CD14-positive monocyte (primary cell): ENCODE measurements around the gene ZSWIM3. TPM values are rescaled to one million over a fixed set of nuclear protein-coding genes. Genes with fewer than 3 reads are reported as not detected.

Experiments used
- DNase-seq, 3 donors: peaks; one replicate each; pipeline ENCODE4 v3.0.0-alpha.2; 2011 to 2022
- H2AFZ ChIP-seq: 2 replicates; pipeline ENCODE4 v1.6.0; 2012; ENCODE audit warnings: mild to moderate bottlenecking, low read depth, low read length, inconsistent platforms; ENCODE audit not compliant: insufficient read depth, poor library complexity, severe bottlenecking
- H3K27ac ChIP-seq, 2 donors: 1 replicate in 1 of 2; 2 replicates in 1 of 2; pipeline ENCODE4 v1.5.1; 2012 to 2013; ENCODE audit warnings: low read length in 2 of 2, control low read depth in 1 of 2, inconsistent platforms in 1 of 2, low read depth in 1 of 2, mild to moderate bottlenecking in 1 of 2
- H3K27me3 ChIP-seq, 2 donors: one replicate each; pipeline versions ENCODE4 v1.6.0 to v1.6.1; 2011 to 2013; ENCODE audit warnings: low read length in 2 of 2; ENCODE audit not compliant: control insufficient read depth in 2 of 2, insufficient read depth in 2 of 2
- H3K36me3 ChIP-seq, 2 donors: replicated peaks in 1 of 2; 1 replicate in 1 of 2; 2 replicates in 1 of 2; pipeline versions ENCODE4 v1.5.1 to v1.6.1; 2012 to 2013; ENCODE audit warnings: low read length in 2 of 2, control low read depth in 1 of 2, inconsistent platforms in 1 of 2, mild to moderate bottlenecking in 1 of 2; ENCODE audit not compliant: insufficient read depth in 2 of 2, control insufficient read depth in 1 of 2
- H3K4me1 ChIP-seq, 2 donors: 1 replicate in 1 of 2; 2 replicates in 1 of 2; pipeline versions ENCODE4 v1.5.1 to v1.6.1; 2012 to 2013; ENCODE audit warnings: low read length in 2 of 2, control low read depth in 1 of 2, inconsistent platforms in 1 of 2, mild to moderate bottlenecking in 1 of 2, moderate library complexity in 1 of 2; ENCODE audit not compliant: insufficient read depth in 2 of 2, control insufficient read depth in 1 of 2
- H3K4me2 ChIP-seq: replicated peaks from 2 replicates; pipeline ENCODE3; 2012; ENCODE audit warnings: low read length, moderate library complexity, mild to moderate bottlenecking; ENCODE audit not compliant: poor library complexity, severe bottlenecking; ENCODE audit errors: extremely low read depth
- H3K4me3 ChIP-seq, 3 experiments: fragments of 200-600 bp in 1 of 3; sonication (generic) in 1 of 3; replicated peaks in 1 of 3; 1 replicate in 2 of 3; 2 replicates in 1 of 3; pipeline ENCODE4 v1.5.1; 2011 to 2013; ENCODE audit warnings: low read length in 3 of 3, mild to moderate bottlenecking in 3 of 3, control low read depth in 2 of 3, low read depth in 2 of 3, inconsistent platforms in 1 of 3, moderate library complexity in 1 of 3
- H3K79me2 ChIP-seq: 2 replicates; pipeline ENCODE4 v1.6.0; 2012; ENCODE audit warnings: mild to moderate bottlenecking, control low read depth, inconsistent platforms, low read length, moderate library complexity; ENCODE audit not compliant: insufficient read depth
- H3K9ac ChIP-seq: 2 replicates; pipeline ENCODE4 v1.6.0; 2017; ENCODE audit warnings: low read length, mild to moderate bottlenecking; ENCODE audit not compliant: insufficient read depth, poor library complexity, severe bottlenecking
- H3K9me3 ChIP-seq, 2 donors: replicated peaks in 1 of 2; 1 replicate in 1 of 2; 2 replicates in 1 of 2; pipeline versions ENCODE4 v1.5.1 to v1.6.1; 2012 to 2013; ENCODE audit warnings: low read length in 2 of 2, control low read depth in 1 of 2; ENCODE audit not compliant: control insufficient read depth in 1 of 2, insufficient read depth in 1 of 2
- H4K20me1 ChIP-seq: 2 replicates; pipeline ENCODE4 v1.6.0; 2012; ENCODE audit warnings: mild to moderate bottlenecking, low read length, control low read depth, moderate library complexity; ENCODE audit not compliant: insufficient read depth
- H3K27ac Mint-ChIP-seq, 7 donors: one replicate each; pipeline ENCODE4 v1.8.0; 2020; ENCODE audit warnings: mild to moderate bottlenecking in 7 of 7, mixed read lengths in 7 of 7, moderate library complexity in 6 of 7, inconsistent platforms in 2 of 7
- H3K27me3 Mint-ChIP-seq, 3 donors: one replicate each; pipeline ENCODE4 v1.8.0; 2021 to 2022; ENCODE audit warnings: low read depth in 3 of 3, mild to moderate bottlenecking in 3 of 3, mixed read lengths in 3 of 3, moderate library complexity in 3 of 3, inconsistent platforms in 1 of 3
- H3K36me3 Mint-ChIP-seq, 2 donors: one replicate each; pipeline ENCODE4 v1.8.0; 2020; ENCODE audit warnings: mixed read lengths in 2 of 2, inconsistent platforms in 1 of 2, mild to moderate bottlenecking in 1 of 2
- H3K4me1 Mint-ChIP-seq: one replicate; pipeline ENCODE4 v1.8.0; 2020; ENCODE audit warnings: mild to moderate bottlenecking, mixed read lengths
- H3K4me3 Mint-ChIP-seq, 2 donors: one replicate each; pipeline ENCODE4 v1.8.0; 2020; ENCODE audit warnings: mild to moderate bottlenecking in 2 of 2, mixed read lengths in 2 of 2, moderate library complexity in 1 of 2
- H3K9me3 Mint-ChIP-seq, 7 donors: one replicate each; pipeline ENCODE4 v1.8.0; 2020 to 2022; ENCODE audit warnings: mixed read lengths in 7 of 7, mild to moderate bottlenecking in 6 of 7, moderate library complexity in 6 of 7, inconsistent platforms in 2 of 7
- WGBS: methylation state at CpG from one replicate; pipeline ENCODE4 v1.1.5; 2013; ENCODE audit warnings: missing lambda C conversion rate; ENCODE audit not compliant: insufficient coverage; 5-methylcytosine and 5-hydroxymethylcytosine counted together
- intact Hi-C, 2 donors: fragments of 100-400 bp; cut with micrococcal nuclease; formaldehyde crosslinking; loops; one replicate each; pipeline versions ENCODE4 v1.15.0 to v1.15.1; 2023
- polyA plus RNA-seq, 3 donors: library from polyadenylated mRNA; depleted of rRNA in 1 of 3; unstranded in 2 of 3; stranded (reverse) in 1 of 3; fragments of 300-500 nt in 2 of 3; fragments of >200 nt in 1 of 3; fragmentation: Illumina TruSeq in 2 of 3; gene quantifications; 1 replicate in 2 of 3; 2 replicates in 1 of 3; pipeline ENCODE4 v1.2.3, GENCODE V29; 2012 to 2021
- TF ChIP-seq, protein P1 (sequence below): fragments of 200-600 bp; IDR thresholded peaks from one replicate; pipeline ENCODE4 v1.8.0; 2022; ENCODE audit warnings: antibody characterized with exemption, mild to moderate bottlenecking

The ZSWIM3 gene
- polyA plus RNA-seq, 3 donors, result 0.29 to 1.5 (median 0.64) TPM

DNA sequence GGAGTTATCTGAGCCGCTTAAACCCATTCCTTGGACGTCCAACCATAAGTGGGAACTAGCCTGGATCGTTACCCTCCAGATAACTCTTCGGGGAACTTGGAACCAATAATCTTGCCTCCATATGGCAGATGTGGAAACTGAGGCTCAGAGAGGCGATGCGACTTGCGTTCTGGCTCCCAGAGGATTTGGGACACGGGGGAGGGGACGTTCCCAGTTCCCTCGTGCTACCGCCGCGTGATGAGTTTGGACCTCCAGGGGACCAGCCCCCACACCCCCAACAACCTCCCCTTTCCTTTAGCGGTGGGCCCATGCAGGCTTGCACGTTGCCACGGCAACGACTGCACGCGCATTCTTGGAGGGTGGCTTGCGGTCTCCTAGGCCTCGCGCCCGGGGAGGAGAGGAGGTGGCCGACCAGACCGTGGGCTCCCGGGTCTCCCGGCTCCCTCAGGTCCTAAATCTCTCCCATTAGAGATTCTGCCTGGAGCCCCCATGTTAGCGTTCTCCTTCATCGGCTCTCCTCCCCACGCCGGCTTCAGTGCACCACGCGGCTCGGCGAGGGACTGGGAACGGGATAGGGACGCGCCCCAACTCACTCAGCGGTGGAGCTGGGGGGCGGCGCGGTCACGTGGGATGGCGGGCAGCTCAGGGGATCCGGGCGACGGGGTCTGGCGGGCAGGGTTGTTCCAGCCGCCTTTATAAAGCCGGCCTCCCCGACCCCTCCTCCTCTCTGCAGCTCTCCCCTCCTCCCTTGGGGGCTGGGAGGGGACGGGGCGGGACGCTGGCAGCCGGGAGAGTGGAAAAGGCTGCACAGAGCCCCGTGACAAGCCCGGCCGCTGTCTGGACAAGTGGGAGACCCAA lies 54.3 kb downstream of the ZSWIM3 start, which contains the start of gene PLTP:
TSS of gene PLTP (minus strand) at position 670 of the 858 bp plus-strand sequence. CDS start 703 bp downstream, outside the sequence.
- peaks cover 0 to 1% of the 10 kb centered on the region in 2 donors for H3K36me3 Mint-ChIP-seq
- Histone ChIP-seq H2AFZ (peak within 1 kb of the TSS; percentile 87), H3K4me1 (peaks cover 62 to 65% of the 10 kb centered on the region in 2 donors), H3K4me2 (peak within 1 kb of the TSS; percentile 86), H3K4me3 (peak within 1 kb of the TSS; percentile 52 to 81 (median 53)), H3K27me3 (no peaks in the 10 kb centered on the region), H3K36me3 (no peaks in the 10 kb centered on the region), H3K9ac (peak within 1 kb of the TSS; percentile 68), H3K9me3 (no peaks in the 10 kb centered on the region), H3K79me2 (no peaks in the 10 kb centered on the region), H4K20me1 (no peaks in the 10 kb centered on the region), H3K27ac (peak within 1 kb of the TSS; percentile 82 to 89)
- whole genome bisulfite sequencing, result under 1% methylated on average over 34 of the region's 58 CpGs
- peaks cover 48% of the 10 kb centered on the region for H3K4me1 Mint-ChIP-seq
- H3K27ac Mint-ChIP-seq, result peak within 1 kb of the TSS; percentile 87 to 99 (median 95)
- peaks cover 2 to 3% (median 3%) of the 10 kb centered on the region in 3 donors for H3K27me3 Mint-ChIP-seq
- peaks cover 0 to 3% (median 0%) of the 10 kb centered on the region in 7 donors for H3K9me3 Mint-ChIP-seq
- peak within 1 kb of the TSS; percentile 88 to 95 for H3K4me3 Mint-ChIP-seq
- TF ChIP-seq, protein P1, sequence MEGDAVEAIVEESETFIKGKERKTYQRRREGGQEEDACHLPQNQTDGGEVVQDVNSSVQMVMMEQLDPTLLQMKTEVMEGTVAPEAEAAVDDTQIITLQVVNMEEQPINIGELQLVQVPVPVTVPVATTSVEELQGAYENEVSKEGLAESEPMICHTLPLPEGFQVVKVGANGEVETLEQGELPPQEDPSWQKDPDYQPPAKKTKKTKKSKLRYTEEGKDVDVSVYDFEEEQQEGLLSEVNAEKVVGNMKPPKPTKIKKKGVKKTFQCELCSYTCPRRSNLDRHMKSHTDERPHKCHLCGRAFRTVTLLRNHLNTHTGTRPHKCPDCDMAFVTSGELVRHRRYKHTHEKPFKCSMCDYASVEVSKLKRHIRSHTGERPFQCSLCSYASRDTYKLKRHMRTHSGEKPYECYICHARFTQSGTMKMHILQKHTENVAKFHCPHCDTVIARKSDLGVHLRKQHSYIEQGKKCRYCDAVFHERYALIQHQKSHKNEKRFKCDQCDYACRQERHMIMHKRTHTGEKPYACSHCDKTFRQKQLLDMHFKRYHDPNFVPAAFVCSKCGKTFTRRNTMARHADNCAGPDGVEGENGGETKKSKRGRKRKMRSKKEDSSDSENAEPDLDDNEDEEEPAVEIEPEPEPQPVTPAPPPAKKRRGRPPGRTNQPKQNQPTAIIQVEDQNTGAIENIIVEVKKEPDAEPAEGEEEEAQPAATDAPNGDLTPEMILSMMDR, result no peak
- peak in 1 of 3 donors; percentile 27 for DNase-seq
- intact Hi-C loops, result loop anchor here (2.0 to 5.0 kb wide), 5 partner anchors 19 to 96 kb away; partner anchors contain the start of genes PCIF1 (in 2 of the 2), MMP9 (in 1 of the 2) and ZNF335 (in 1 of the 2)

GRCh38 chr20:45912344-45912682 lies 54.9 kb downstream of the ZSWIM3 start:
- H2AFZ ChIP-seq, result peak overlapping the region; percentile 87
- peaks cover 62 to 65% of the 10 kb centered on the region in 2 donors for H3K4me1 ChIP-seq
- H3K79me2 ChIP-seq, result no peaks in the 10 kb centered on the region
- WGBS, result 38% methylated on average over 4 of the region's 4 CpGs
- peak overlapping the region; percentile 88 to 95 for H3K4me3 Mint-ChIP-seq
- TF ChIP-seq, protein P1, result no peak
- no peaks in the 10 kb centered on the region for H3K27me3 ChIP-seq
- H3K4me2 ChIP-seq, result peak overlapping the region; percentile 86
- H4K20me1 ChIP-seq, result no peaks in the 10 kb centered on the region
- DNase-seq, result no peak
- H3K36me3 Mint-ChIP-seq, result peaks cover 0 to 1% of the 10 kb centered on the region in 2 donors
- peak overlapping the region in 2 of 3 experiments; percentile 53 to 81 for H3K4me3 ChIP-seq
- intact Hi-C loops, result loop anchor here in 1 of 2 donors (5.0 kb wide), 2 partner anchors 60 to 95 kb away; partner anchors contain the start of genes MMP9 and ZNF335
- H3K9me3 ChIP-seq, result no peaks in the 10 kb centered on the region
- peaks cover 48% of the 10 kb centered on the region for H3K4me1 Mint-ChIP-seq
- no peaks in the 10 kb centered on the region for H3K36me3 ChIP-seq
- peaks cover 2 to 3% (median 3%) of the 10 kb centered on the region in 3 donors for H3K27me3 Mint-ChIP-seq
- H3K9ac ChIP-seq, result peak overlapping the region; percentile 68
- H3K27ac ChIP-seq, result no peak overlapping the region
- H3K27ac Mint-ChIP-seq, result peak overlapping the region in 4 of 7 donors; percentile 13 to 71 (median 32)
- peaks cover 0 to 3% (median 0%) of the 10 kb centered on the region in 7 donors for H3K9me3 Mint-ChIP-seq
